ENCODE results near the gene SPEN.
A peak's percentile ranks its signal among the peaks of the same experiment; 100 is the strongest.

Gene SPEN

GRCh38 chr1:15847100-15847892 is at the start of gene SPEN:
TSS of gene SPEN (plus strand) at chr1:15847707. CDS start at chr1:15848068, 361 bp downstream.
- Histone ChIP-seq H3K36me3 (no peaks in the 10 kb centered on the region), H3K9me3 (no peaks in the 10 kb centered on the region), H3K27ac (peak within 1 kb of the TSS; percentile 97), H3K4me3 (ENCODE audit: low read depth in 1 of 2, low read length in 1 of 2) (peak within 1 kb of the TSS; percentile 86 to 95), H3K4me1 (ENCODE audit: control insufficient read depth in 1 of 2, insufficient read depth in 1 of 2, low read depth in 1 of 2, low read length in 1 of 2) (peaks cover 41 to 43% of the 10 kb centered on the region in 2 experiments), H3K27me3 (no peaks in the 10 kb centered on the region)
- TF ChIP-seq CTCF (IDR thresholded peaks at IDR 0.05): peak; percentile 81

- no peak for TF ChIP-seq CTCF (IDR thresholded peaks at IDR 0.05)
Measured at GRCh38 chr1:15799004-15799867, 48.3 kb upstream of the SPEN start.

GRCh38 chr1:15799928-15800835 is 47.3 kb upstream of the SPEN start:
- Histone ChIP-seq H3K27ac (no peak overlapping the region), H3K4me3 (ENCODE audit: low read depth in 1 of 2, low read length in 1 of 2) (no peak overlapping the region), H3K27me3 (peaks cover 47% of the 10 kb centered on the region), H3K9me3 (no peaks in the 10 kb centered on the region), H3K36me3 (no peaks in the 10 kb centered on the region), H3K4me1 (ENCODE audit: control insufficient read depth in 1 of 2, insufficient read depth in 1 of 2, low read depth in 1 of 2, low read length in 1 of 2) (no peaks in the 10 kb centered on the region)
- no peak for TF ChIP-seq CTCF (IDR thresholded peaks at IDR 0.05)

More at GRCh38 chr1:15799004-15799867, 48.3 kb upstream of the SPEN start:
- Histone ChIP-seq H3K4me1 (ENCODE audit: control insufficient read depth in 1 of 2, insufficient read depth in 1 of 2, low read depth in 1 of 2, low read length in 1 of 2) (no peaks in the 10 kb centered on the region), H3K27ac (no peak overlapping the region), H3K4me3 (ENCODE audit: low read depth in 1 of 2, low read length in 1 of 2) (no peak overlapping the region), H3K36me3 (no peaks in the 10 kb centered on the region), H3K9me3 (no peaks in the 10 kb centered on the region), H3K27me3 (peaks cover 43% of the 10 kb centered on the region)

- no peaks in the 10 kb centered on the region for H3K9me3 ChIP-seq
- H3K27ac ChIP-seq: no peak overlapping the region
- H3K4me3 ChIP-seq (ENCODE audit: low read depth in 1 of 2, low read length in 1 of 2): no peak overlapping the region
- H3K4me1 ChIP-seq (ENCODE audit: control insufficient read depth in 1 of 2, insufficient read depth in 1 of 2, low read depth in 1 of 2, low read length in 1 of 2): no peaks in the 10 kb centered on the region
- TF ChIP-seq CTCF (IDR thresholded peaks at IDR 0.05): no peak
- H3K27me3 ChIP-seq: peaks cover 47% of the 10 kb centered on the region
- H3K36me3 ChIP-seq: no peaks in the 10 kb centered on the region
Measured at GRCh38 chr1:15802234-15802965, 45.1 kb upstream of the SPEN start.
